ENCODE data around the gene STX8. TPM values are rescaled to one million over a fixed set of nuclear protein-coding genes. Genes with fewer than 3 reads are reported as not detected.

STX8 gene
- total RNA-seq, 1 experiment from 2014 or later, result 38.8 TPM

DNA sequence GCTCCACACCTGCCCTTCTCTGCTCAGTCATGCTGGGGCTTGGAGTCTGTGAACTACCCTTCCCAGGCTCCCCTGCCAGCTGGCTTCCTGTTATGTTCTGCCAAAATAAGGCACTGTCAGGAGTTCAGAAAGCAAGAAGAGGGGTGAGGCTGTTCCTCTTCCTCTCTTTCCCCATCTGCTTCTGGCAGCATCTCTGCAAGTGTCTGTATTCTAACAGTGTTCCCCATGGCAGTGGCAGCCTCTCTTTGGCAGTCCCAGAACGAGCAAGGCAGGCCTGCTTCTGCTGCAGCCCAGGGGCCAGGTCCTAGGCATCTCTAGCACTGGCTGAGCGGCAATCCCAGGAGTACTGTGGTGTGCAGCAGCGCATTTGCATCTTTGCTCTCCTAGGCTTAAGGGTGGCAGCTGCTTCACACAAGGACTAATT is 219.1 kb downstream of the STX8 start:
- ChIA-PET RAD21 (ENCODE audit: low non-redundant PET in 1 of 2, low total read pairs in 2 of 2, uncharacterized antibody in 2 of 2, unreplicated experiment in 2 of 2) (no interaction called here), POLR2A (no interaction called here), CTCF (no interaction called here)
- H3K36me3 ChIP-seq (ENCODE audit: control insufficient read depth in 1 of 2, insufficient read depth in 2 of 2, low read length in 2 of 2), result no peaks in the 10 kb centered on the region
- H3K4me3 ChIP-seq (replicated peaks in 1 of 2; ENCODE audit: low read depth in 1 of 2, low read length in 2 of 2), result no peak overlapping the region
- no peak overlapping the region for H3K27ac ChIP-seq (ENCODE audit: low read depth, low read length)
- H3K4me1 ChIP-seq (ENCODE audit: control insufficient read depth in 1 of 2, insufficient read depth in 2 of 2, low read length in 2 of 2), result no peaks in the 10 kb centered on the region
- no peaks in the 10 kb centered on the region for H3K9me2 ChIP-seq (ENCODE audit: insufficient read depth)
- BruUV-seq (replicated peaks), result no TSS peak
- DNase-seq (ENCODE audit: low read depth, low spot score) (no peak), ATAC-seq (no peak)
- no peaks in the 10 kb centered on the region for H4K20me1 ChIP-seq (ENCODE audit: insufficient read depth)
- no peaks in the 10 kb centered on the region for H3K27me3 ChIP-seq (ENCODE audit: insufficient read depth, low read length)
- no peak for TF ChIP-seq JUND (IDR thresholded peaks at IDR 0.05)
- TF ChIP-seq, protein P1, sequence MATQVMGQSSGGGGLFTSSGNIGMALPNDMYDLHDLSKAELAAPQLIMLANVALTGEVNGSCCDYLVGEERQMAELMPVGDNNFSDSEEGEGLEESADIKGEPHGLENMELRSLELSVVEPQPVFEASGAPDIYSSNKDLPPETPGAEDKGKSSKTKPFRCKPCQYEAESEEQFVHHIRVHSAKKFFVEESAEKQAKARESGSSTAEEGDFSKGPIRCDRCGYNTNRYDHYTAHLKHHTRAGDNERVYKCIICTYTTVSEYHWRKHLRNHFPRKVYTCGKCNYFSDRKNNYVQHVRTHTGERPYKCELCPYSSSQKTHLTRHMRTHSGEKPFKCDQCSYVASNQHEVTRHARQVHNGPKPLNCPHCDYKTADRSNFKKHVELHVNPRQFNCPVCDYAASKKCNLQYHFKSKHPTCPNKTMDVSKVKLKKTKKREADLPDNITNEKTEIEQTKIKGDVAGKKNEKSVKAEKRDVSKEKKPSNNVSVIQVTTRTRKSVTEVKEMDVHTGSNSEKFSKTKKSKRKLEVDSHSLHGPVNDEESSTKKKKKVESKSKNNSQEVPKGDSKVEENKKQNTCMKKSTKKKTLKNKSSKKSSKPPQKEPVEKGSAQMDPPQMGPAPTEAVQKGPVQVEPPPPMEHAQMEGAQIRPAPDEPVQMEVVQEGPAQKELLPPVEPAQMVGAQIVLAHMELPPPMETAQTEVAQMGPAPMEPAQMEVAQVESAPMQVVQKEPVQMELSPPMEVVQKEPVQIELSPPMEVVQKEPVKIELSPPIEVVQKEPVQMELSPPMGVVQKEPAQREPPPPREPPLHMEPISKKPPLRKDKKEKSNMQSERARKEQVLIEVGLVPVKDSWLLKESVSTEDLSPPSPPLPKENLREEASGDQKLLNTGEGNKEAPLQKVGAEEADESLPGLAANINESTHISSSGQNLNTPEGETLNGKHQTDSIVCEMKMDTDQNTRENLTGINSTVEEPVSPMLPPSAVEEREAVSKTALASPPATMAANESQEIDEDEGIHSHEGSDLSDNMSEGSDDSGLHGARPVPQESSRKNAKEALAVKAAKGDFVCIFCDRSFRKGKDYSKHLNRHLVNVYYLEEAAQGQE (IDR thresholded peaks at IDR 0.05; ENCODE audit: low read depth), result no peak
- TF ChIP-seq, protein P2, sequence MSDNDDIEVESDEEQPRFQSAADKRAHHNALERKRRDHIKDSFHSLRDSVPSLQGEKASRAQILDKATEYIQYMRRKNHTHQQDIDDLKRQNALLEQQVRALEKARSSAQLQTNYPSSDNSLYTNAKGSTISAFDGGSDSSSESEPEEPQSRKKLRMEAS (IDR thresholded peaks at IDR 0.05), result no peak
- TF ChIP-seq EZH2 (IDR thresholded peaks at IDR 0.05), result no peak
- TF ChIP-seq, protein P3, sequence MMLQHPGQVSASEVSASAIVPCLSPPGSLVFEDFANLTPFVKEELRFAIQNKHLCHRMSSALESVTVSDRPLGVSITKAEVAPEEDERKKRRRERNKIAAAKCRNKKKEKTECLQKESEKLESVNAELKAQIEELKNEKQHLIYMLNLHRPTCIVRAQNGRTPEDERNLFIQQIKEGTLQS (IDR thresholded peaks at IDR 0.05), result no peak
- TF ChIP-seq CBX3 (IDR thresholded peaks at IDR 0.05; ENCODE audit: low read depth), result no peak
- TF ChIP-seq RAD21 (IDR thresholded peaks at IDR 0.05; ENCODE audit: low read depth), result no peak
- no peak for TF ChIP-seq ELF1 (IDR thresholded peaks at IDR 0.05; ENCODE audit: borderline replicate concordance, low read depth)
- TF ChIP-seq, protein P4, sequence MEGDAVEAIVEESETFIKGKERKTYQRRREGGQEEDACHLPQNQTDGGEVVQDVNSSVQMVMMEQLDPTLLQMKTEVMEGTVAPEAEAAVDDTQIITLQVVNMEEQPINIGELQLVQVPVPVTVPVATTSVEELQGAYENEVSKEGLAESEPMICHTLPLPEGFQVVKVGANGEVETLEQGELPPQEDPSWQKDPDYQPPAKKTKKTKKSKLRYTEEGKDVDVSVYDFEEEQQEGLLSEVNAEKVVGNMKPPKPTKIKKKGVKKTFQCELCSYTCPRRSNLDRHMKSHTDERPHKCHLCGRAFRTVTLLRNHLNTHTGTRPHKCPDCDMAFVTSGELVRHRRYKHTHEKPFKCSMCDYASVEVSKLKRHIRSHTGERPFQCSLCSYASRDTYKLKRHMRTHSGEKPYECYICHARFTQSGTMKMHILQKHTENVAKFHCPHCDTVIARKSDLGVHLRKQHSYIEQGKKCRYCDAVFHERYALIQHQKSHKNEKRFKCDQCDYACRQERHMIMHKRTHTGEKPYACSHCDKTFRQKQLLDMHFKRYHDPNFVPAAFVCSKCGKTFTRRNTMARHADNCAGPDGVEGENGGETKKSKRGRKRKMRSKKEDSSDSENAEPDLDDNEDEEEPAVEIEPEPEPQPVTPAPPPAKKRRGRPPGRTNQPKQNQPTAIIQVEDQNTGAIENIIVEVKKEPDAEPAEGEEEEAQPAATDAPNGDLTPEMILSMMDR (IDR thresholded peaks at IDR 0.05 in 2 of 3, conservative IDR thresholded peaks at IDR 0.05 in 1 of 3; ENCODE audit: borderline replicate concordance in 1 of 3, insufficient read depth in 1 of 3, low read depth in 2 of 3, low read length in 2 of 3), result no peak
- no peak for TF ChIP-seq SP1 (IDR thresholded peaks at IDR 0.05; ENCODE audit: low read depth)
- H3K4me2 ChIP-seq (ENCODE audit: low read length), result no peak overlapping the region
- intact Hi-C loops (cut with micrococcal nuclease), result no loop called here
- H3K9ac ChIP-seq (ENCODE audit: low read length), result no peak overlapping the region
- no peaks in the 10 kb centered on the region for H3K9me3 ChIP-seq (ENCODE audit: control insufficient read depth in 1 of 2, insufficient read depth in 1 of 2, low read depth in 1 of 2, low read length in 2 of 2)
- H3K79me2 ChIP-seq (ENCODE audit: insufficient read depth, low read length), result no peaks in the 10 kb centered on the region
- no peak overlapping the region for H2AFZ ChIP-seq (ENCODE audit: low read depth, low read length, poor library complexity, severe bottlenecking)
